Stimulated activated CD4-positive, alpha-beta T cell treated with anti-CD3 and anti-CD28 coated beads, Interleukin-15, amount 100 ng/mL, for 24 hours (primary cell): ENCODE results near the gene COL27A1.
A peak's percentile ranks its signal among the peaks of the same experiment; 100 is the strongest.
"Not testable (repeated sequence)": the region's sequence is repeated elsewhere in the genome, so short reads cannot be mapped to it uniquely, and the experiment has no call there.

Source experiments
- DNase-seq: peaks from one replicate; pipeline ENCODE4 v3.0.0-alpha.2; 2020

COL27A1 gene

GRCh38 chr9:114328937-114329624 is 173.7 kb downstream of the COL27A1 start:
- DNase-seq: not testable (repeated sequence)

GRCh38 chr9:114329625-114330022 is 174.3 kb downstream of the COL27A1 start, which contains the start of gene ORM2:
TSS of gene ORM2 (plus strand) at chr9:114329869. CDS start at chr9:114329905, 36 bp downstream.
- DNase-seq: not testable (repeated sequence)

- no peak for DNase-seq
Observed at GRCh38 chr9:114330636-114331035, 175.3 kb downstream of the COL27A1 start.

GRCh38 chr9:114331229-114332195 is 176.2 kb downstream of the COL27A1 start:
- DNase-seq: not testable (repeated sequence)

- DNase-seq: not testable (repeated sequence)
Observed at GRCh38 chr9:114332474-114333040, 177.2 kb downstream of the COL27A1 start.

- not testable (repeated sequence) for DNase-seq
Observed at GRCh38 chr9:114333718-114334117, 178.4 kb downstream of the COL27A1 start.

GRCh38 chr9:114334490-114334889 is 179.2 kb downstream of the COL27A1 start:
- DNase-seq: no peak

- DNase-seq: no peak
Observed at GRCh38 chr9:114335745-114336144, 180.4 kb downstream of the COL27A1 start.

GRCh38 chr9:114336157-114336556 is 180.8 kb downstream of the COL27A1 start:
- DNase-seq: no peak

GRCh38 chr9:114336699-114337395 is 181.5 kb downstream of the COL27A1 start:
- DNase-seq: no peak

GRCh38 chr9:114338187-114338586 is 182.8 kb downstream of the COL27A1 start:
- DNase-seq: no peak

- peak; percentile 66 for DNase-seq
Observed at GRCh38 chr9:114339130-114339908, 184.0 kb downstream of the COL27A1 start.

- no peak for DNase-seq
Observed at GRCh38 chr9:114341152-114341830, 186.0 kb downstream of the COL27A1 start.

GRCh38 chr9:114341991-114342390 is 186.7 kb downstream of the COL27A1 start:
- no peak for DNase-seq

- DNase-seq: no peak
Observed at GRCh38 chr9:114342755-114343440, 187.6 kb downstream of the COL27A1 start.

GRCh38 chr9:114343471-114344187 is 188.3 kb downstream of the COL27A1 start:
- DNase-seq: no peak

GRCh38 chr9:114344188-114344566 is 188.8 kb downstream of the COL27A1 start:
- DNase-seq: no peak

- no peak for DNase-seq
Observed at GRCh38 chr9:114344692-114345091, 189.4 kb downstream of the COL27A1 start.

GRCh38 chr9:114345493-114346065 is 190.2 kb downstream of the COL27A1 start:
- DNase-seq: no peak

- no peak for DNase-seq
Observed at GRCh38 chr9:114346146-114346545, 190.8 kb downstream of the COL27A1 start.
